HepG2 (cell line): Measurements from ENCODE around the gene LHPP. TPM values are rescaled to one million over a fixed set of nuclear protein-coding genes. Genes with fewer than 3 reads are reported as not detected.

ENCODE experiments used
- ATAC-seq: fragments of 200-7000 bp; cut with Tn5 transposase; 3 replicates; pipeline ENCODE4 v1.9.1; 2020; ENCODE audit warnings: mild to moderate bottlenecking, moderate library complexity
- BruUV-seq: library from RNA; stranded (reverse); fragments of 400-500 nt; replicated peaks from 2 replicates; lab custom pipeline; 2021; lab: Mats Ljungman, UMichigan
- CTCF ChIA-PET: fragments of 300-600 bp; formaldehyde crosslinking; extraction: SDS; loops from one replicate; lab custom pipeline; 2021; ENCODE audit warnings: low total read pairs, inconsistent platforms, low intra/inter-chr PET ratio; lab: Yijun Ruan, JAX
- POLR2A ChIA-PET: fragments of 350-600 bp; sonication (Branson Sonifier 250); formaldehyde crosslinking; loops from one replicate; lab custom pipeline; 2020; ENCODE audit warnings: antibody characterized with exemption, inconsistent platforms; lab: Yijun Ruan, JAX
- DNase-seq: peaks from one replicate; pipeline ENCODE4 v3.0.0-alpha.2; 2015; ENCODE audit warnings: low spot score
- FAIRE-seq: peaks from 3 replicates; lab custom pipeline; 2011; peaks lifted over from hg19 to GRCh38; lab: Jason Lieb, UNC
- H2AFZ ChIP-seq: one replicate; pipeline ENCODE4 v1.6.1; 2011; ENCODE audit warnings: low read length, inconsistent platforms
- H3K27ac ChIP-seq: fragments of 300-600 bp; 3 replicates; pipeline ENCODE4 v1.8.0; 2011; ENCODE audit warnings: mixed run types, mild to moderate bottlenecking, mixed read lengths, low read length, inconsistent platforms; ENCODE audit not compliant: insufficient read depth; ENCODE audit errors: extremely low read length
- H3K27me3 ChIP-seq, 2 experiments: fragments of 200-600 bp in 1 of 2; 2 replicates in 1 of 2; 3 replicates in 1 of 2; pipeline versions ENCODE4 v1.6.0 to v1.8.0; 2011; ENCODE audit warnings: low read length in 2 of 2, mild to moderate bottlenecking in 2 of 2, moderate library complexity in 2 of 2, inconsistent platforms in 1 of 2; ENCODE audit not compliant: insufficient read depth in 2 of 2, control insufficient read depth in 1 of 2
- H3K36me3 ChIP-seq, 2 experiments: fragments of 200-600 bp in 1 of 2; replicated peaks in 1 of 2; 2 replicates in 1 of 2; 3 replicates in 1 of 2; pipeline versions ENCODE4 v1.5.1 to v1.8.0; 2011; ENCODE audit warnings: low read length in 2 of 2, inconsistent platforms in 1 of 2; ENCODE audit not compliant: insufficient read depth in 2 of 2, control insufficient read depth in 1 of 2
- H3K4me1 ChIP-seq: 2 replicates; pipeline ENCODE4 v1.5.1; 2012; ENCODE audit warnings: low read length, inconsistent platforms; ENCODE audit not compliant: insufficient read depth
- H3K4me2 ChIP-seq: 2 replicates; pipeline ENCODE4 v1.6.0; 2011; ENCODE audit warnings: low read depth, low read length, inconsistent platforms
- H3K4me3 ChIP-seq, 3 experiments: fragments of 200-600 bp in 1 of 3; sonication (generic), shearing (Covaris generic) in 1 of 3; replicated peaks in 1 of 3; 2 replicates each; pipeline ENCODE4 v1.5.1; 2011 to 2016; ENCODE audit warnings: low read length in 3 of 3, inconsistent platforms in 2 of 3, low read depth in 2 of 3, mild to moderate bottlenecking in 2 of 3, control low read depth in 1 of 3, mixed read lengths in 1 of 3; ENCODE audit not compliant: insufficient read depth in 1 of 3
- H3K79me2 ChIP-seq: one replicate; pipeline ENCODE4 v1.6.1; 2011; ENCODE audit warnings: low read length, inconsistent platforms; ENCODE audit not compliant: insufficient read depth
- H3K9ac ChIP-seq: 2 replicates; pipeline ENCODE4 v1.6.0; 2011; ENCODE audit warnings: mild to moderate bottlenecking, low read depth, low read length, inconsistent platforms; ENCODE audit not compliant: insufficient read depth
- H3K9me3 ChIP-seq: 2 replicates; pipeline ENCODE4 v1.5.1; 2012; ENCODE audit warnings: mild to moderate bottlenecking, low read length
- H4K20me1 ChIP-seq: 2 replicates; pipeline ENCODE4 v1.6.0; 2011; ENCODE audit warnings: inconsistent platforms, mild to moderate bottlenecking, low read length, moderate library complexity; ENCODE audit not compliant: insufficient read depth
- CREB1 ChIP-seq, 2 experiments: fragments of 450-650 bp in 1 of 2; IDR thresholded peaks; 2 replicates each; pipeline ENCODE4 v1.6.1; 2016 to 2017; ENCODE audit warnings: control low read depth in 1 of 2, mild to moderate bottlenecking in 1 of 2, missing compliant biosample characterization in 1 of 2, missing genetic modification characterization in 1 of 2
- DPF2 ChIP-seq: sonication (generic); formaldehyde crosslinking; IDR thresholded peaks from 2 replicates; pipeline ENCODE4 v1.4.0; 2020; ENCODE audit warnings: mild to moderate bottlenecking, low read depth, missing genetic modification reagents, borderline replicate concordance
- ELF1 ChIP-seq: sonication (generic); formaldehyde crosslinking; IDR thresholded peaks from 2 replicates; pipeline ENCODE4 v1.4.0; 2020; ENCODE audit warnings: missing genetic modification reagents
- FOSL1 ChIP-seq: sonication (generic); formaldehyde crosslinking; IDR thresholded peaks from 2 replicates; pipeline ENCODE4 v1.9.0; 2021; ENCODE audit warnings: missing genetic modification reagents, borderline replicate concordance
- FOXP4 ChIP-seq: sonication (generic); formaldehyde crosslinking; IDR thresholded peaks from 2 replicates; pipeline ENCODE4 v1.4.0; 2020; ENCODE audit warnings: missing genetic modification reagents
- KLF13 ChIP-seq: sonication (generic); formaldehyde crosslinking; IDR thresholded peaks from 2 replicates; pipeline ENCODE4 v1.4.0; 2020; ENCODE audit warnings: mild to moderate bottlenecking, missing genetic modification reagents
- NFE2L1 ChIP-seq: sonication (generic); formaldehyde crosslinking; IDR thresholded peaks from 2 replicates; pipeline ENCODE4 v1.4.0; 2020; ENCODE audit warnings: missing genetic modification reagents, mild to moderate bottlenecking, borderline replicate concordance
- SP4 ChIP-seq: sonication (generic); formaldehyde crosslinking; IDR thresholded peaks from 2 replicates; pipeline ENCODE4 v1.8.1; 2023; ENCODE audit warnings: mild to moderate bottlenecking, missing genetic modification reagents
- ZNF414 ChIP-seq: sonication (generic); formaldehyde crosslinking; IDR thresholded peaks from 2 replicates; pipeline ENCODE4 v1.5.0; 2020; ENCODE audit warnings: missing genetic modification reagents
- ZNF530 ChIP-seq: sonication (generic); formaldehyde crosslinking; IDR thresholded peaks from 2 replicates; pipeline ENCODE4 v1.5.0; 2020; ENCODE audit warnings: low read depth, mild to moderate bottlenecking, missing genetic modification reagents
- ZNF614 ChIP-seq: IDR thresholded peaks from 2 replicates; pipeline ENCODE4 v1.6.1; 2018; ENCODE audit warnings: missing biosample characterization, missing genetic modification reagents, inconsistent platforms, borderline replicate concordance
- ZNF766 ChIP-seq: sonication (generic); formaldehyde crosslinking; IDR thresholded peaks from 2 replicates; pipeline ENCODE4 v1.5.0; 2020; ENCODE audit warnings: missing genetic modification reagents, borderline replicate concordance
- WGBS: methylation state at CpG from one replicate; pipeline ENCODE4 v1.1.6; 2017; ENCODE audit warnings: low lambda C conversion rate; 5-methylcytosine and 5-hydroxymethylcytosine counted together
- in situ Hi-C: cut with HindIII; loops from 2 replicates; pipeline ENCODE4 v1.10.0; 2017; ENCODE audit warnings: low pct_unique_long_range_greater_than_20kb; ENCODE audit not compliant: extremely low pct_ligation_motif_present
- intact Hi-C: fragments of 100-400 bp; cut with micrococcal nuclease; formaldehyde crosslinking; loops from one replicate; pipeline ENCODE4 v1.10.0; 2022; ENCODE audit not compliant: unreplicated experiment
- polyA plus RNA-seq, 8 experiments: library from polyadenylated mRNA; depleted of rRNA in 3 of 8; stranded (reverse) in 7 of 8; unstranded in 1 of 8; fragments of >200 nt; fragmentation: Illumina TruSeq in 4 of 8; extraction: Trizol in 4 of 8; gene quantifications; 2 replicates each; pipeline versions ENCODE4 v1.2.1 to v1.2.3, GENCODE V29; 2011 to 2016; ENCODE audit warnings: low read depth in 4 of 8, missing spikeins in 1 of 8, mixed read lengths in 1 of 8; ENCODE audit not compliant: insufficient read depth in 1 of 8
- total RNA-seq, 5 experiments: library from RNA; depleted of rRNA; stranded (reverse); fragments of >200 nt; fragmentation: Illumina TruSeq; extraction: Trizol; gene quantifications; 2 replicates each; pipeline ENCODE4 v1.2.3, GENCODE V29; 2016; ENCODE audit warnings: low read depth in 1 of 5

The LHPP gene
- total and polyA plus RNA-seq, 2 of the 13 experiments (the other 11 are each of a cell fraction or from before 2014, with no cell fraction given), result 5.2 to 13.1 TPM

- in situ Hi-C loops (no loop called here), intact Hi-C loops (no loop called here)
- CTCF ChIA-PET, result no interaction called here
- POLR2A ChIA-PET, result no interaction called here
- WGBS, result 78% methylated on average over 20 of the region's 23 CpGs
- no peak for FAIRE-seq
- Histone ChIP-seq H3K4me3 (no peak overlapping the region), H2AFZ (no peak overlapping the region), H3K27me3 (no peaks in the 10 kb centered on the region), H3K4me1 (peaks cover 18% of the 10 kb centered on the region), H3K36me3 (no peaks in the 10 kb centered on the region), H3K9ac (no peak overlapping the region), H3K9me3 (no peaks in the 10 kb centered on the region), H3K79me2 (no peaks in the 10 kb centered on the region), H4K20me1 (no peaks in the 10 kb centered on the region), H3K4me2 (no peak overlapping the region), H3K27ac (no peak overlapping the region)
- ATAC-seq, result no peak
- no TSS peak for BruUV-seq
- no peak for TF ChIP-seq FOSL1 (CRISPR knock-in tag)
- no peak for TF ChIP-seq ZNF614 (CRISPR knock-in tag)
- no peak for TF ChIP-seq NFE2L1
- no peak for TF ChIP-seq CREB1 (IDR thresholded peaks at IDR 0.05)
- TF ChIP-seq CREB1 (CRISPR knock-in tag; IDR thresholded peaks at IDR 0.05), result no peak
- TF ChIP-seq KLF13, result no peak
- no peak for TF ChIP-seq ELF1 (CRISPR knock-in tag)
- no peak for TF ChIP-seq ZNF530 (CRISPR knock-in tag)
- no peak for TF ChIP-seq FOXP4 (CRISPR knock-in tag)
- no peak for TF ChIP-seq SP4
- TF ChIP-seq ZNF766 (CRISPR knock-in tag), result no peak
- no peak for TF ChIP-seq DPF2 (CRISPR knock-in tag)
- TF ChIP-seq ZNF414 (CRISPR knock-in tag), result no peak
- no peak for DNase-seq
These were observed 97.0 kb downstream of the LHPP start for GRCh38 chr10:124558339-124559321.
